AG04450 (cell line): ENCODE measurements around the gene ACTN4. TPM values are rescaled to one million over a fixed set of nuclear protein-coding genes. Genes with fewer than 3 reads are reported as not detected.

Experiments
- CTCF ChIA-PET: fragments of 300-600, 350-600 bp; formaldehyde crosslinking; extraction: SDS; loops from one replicate; lab custom pipeline; 2022; ENCODE audit warnings: antibody characterized with exemption, inconsistent platforms; lab: Charles Lee
- POLR2A ChIA-PET: fragments of 350-600 bp; formaldehyde crosslinking; extraction: SDS; loops from one replicate; lab custom pipeline; 2021; ENCODE audit warnings: antibody characterized with exemption, inconsistent platforms; lab: Yijun Ruan, JAX
- DNase-seq: peaks from one replicate; pipeline ENCODE4 v3.0.0-alpha.2; 2011; ENCODE audit warnings: low read depth, low spot score
- H3K27ac ChIP-seq: one replicate; pipeline ENCODE4 v1.5.1; 2012; ENCODE audit warnings: low read depth, low read length, control low read depth
- H3K27me3 ChIP-seq: one replicate; pipeline ENCODE4 v1.6.0; 2012; ENCODE audit warnings: low read length; ENCODE audit not compliant: control insufficient read depth, insufficient read depth
- H3K4me3 ChIP-seq: 2 replicates; pipeline ENCODE4 v1.5.1; 2011; ENCODE audit warnings: mild to moderate bottlenecking, low read depth, low read length, control low read depth
- H3K9me3 ChIP-seq: 2 replicates; pipeline ENCODE4 v1.5.1; 2012; ENCODE audit warnings: low read length; ENCODE audit not compliant: control insufficient read depth, insufficient read depth
- polyA plus RNA-seq: library from polyadenylated mRNA; depleted of rRNA; stranded (reverse); fragments of >200 nt; gene quantifications from 2 replicates; pipeline ENCODE4 v1.2.3, GENCODE V29; 2011
- TF ChIP-seq, protein P1 (sequence below): IDR thresholded peaks from 2 replicates; pipeline ENCODE4 v1.5.1; 2011; ENCODE audit warnings: low read depth, low read length, control low read depth, inconsistent platforms

ACTN4 gene
- polyA plus RNA-seq, 1 experiment, result 300 TPM

- ChIA-PET POLR2A (interaction anchor here (1.0 to 1.1 kb wide), 3 partner anchors 86 to 116 kb away, joined by 5 read pairs; partner anchors contain the start of gene ACTN4), CTCF (interaction anchor here (0.9 to 1.8 kb wide), 3 partner anchors 36 to 197 kb away, joined by 3 to 13 read pairs (median 7); partner anchors contain the start of genes MRPS12 and SARS2)
- peaks cover under 1% of the 10 kb centered on the region for H3K27me3 ChIP-seq
- no peaks in the 10 kb centered on the region for H3K9me3 ChIP-seq
- H3K27ac ChIP-seq, result peak overlapping the region; percentile 52
- TF ChIP-seq, protein P1, sequence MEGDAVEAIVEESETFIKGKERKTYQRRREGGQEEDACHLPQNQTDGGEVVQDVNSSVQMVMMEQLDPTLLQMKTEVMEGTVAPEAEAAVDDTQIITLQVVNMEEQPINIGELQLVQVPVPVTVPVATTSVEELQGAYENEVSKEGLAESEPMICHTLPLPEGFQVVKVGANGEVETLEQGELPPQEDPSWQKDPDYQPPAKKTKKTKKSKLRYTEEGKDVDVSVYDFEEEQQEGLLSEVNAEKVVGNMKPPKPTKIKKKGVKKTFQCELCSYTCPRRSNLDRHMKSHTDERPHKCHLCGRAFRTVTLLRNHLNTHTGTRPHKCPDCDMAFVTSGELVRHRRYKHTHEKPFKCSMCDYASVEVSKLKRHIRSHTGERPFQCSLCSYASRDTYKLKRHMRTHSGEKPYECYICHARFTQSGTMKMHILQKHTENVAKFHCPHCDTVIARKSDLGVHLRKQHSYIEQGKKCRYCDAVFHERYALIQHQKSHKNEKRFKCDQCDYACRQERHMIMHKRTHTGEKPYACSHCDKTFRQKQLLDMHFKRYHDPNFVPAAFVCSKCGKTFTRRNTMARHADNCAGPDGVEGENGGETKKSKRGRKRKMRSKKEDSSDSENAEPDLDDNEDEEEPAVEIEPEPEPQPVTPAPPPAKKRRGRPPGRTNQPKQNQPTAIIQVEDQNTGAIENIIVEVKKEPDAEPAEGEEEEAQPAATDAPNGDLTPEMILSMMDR, result no peak
- no peak for DNase-seq
- no peak overlapping the region for H3K4me3 ChIP-seq
These were observed 85.7 kb downstream of the ACTN4 start for GRCh38 chr19:38733241-38733492.

GRCh38 chr19:38733493-38734175 lies 86.2 kb downstream of the ACTN4 start:
- no peaks in the 10 kb centered on the region for H3K9me3 ChIP-seq
- no peak for DNase-seq
- peaks cover 3% of the 10 kb centered on the region for H3K27me3 ChIP-seq
- H3K27ac ChIP-seq, result peak overlapping the region; percentile 52
- ChIA-PET CTCF (interaction anchor here (0.9 to 1.8 kb wide), 3 partner anchors 36 to 197 kb away, joined by 3 to 13 read pairs (median 7); partner anchors contain the start of genes MRPS12 and SARS2), POLR2A (interaction anchor here (0.6 to 1.1 kb wide), 4 partner anchors 86 to 116 kb away, joined by 3 to 5 read pairs (median 5); partner anchors contain the start of gene ACTN4)
- H3K4me3 ChIP-seq, result no peak overlapping the region
- TF ChIP-seq, protein P1, result no peak

GRCh38 chr19:38734176-38734425 lies 86.7 kb downstream of the ACTN4 start:
- H3K9me3 ChIP-seq, result no peaks in the 10 kb centered on the region
- TF ChIP-seq, protein P1, result no peak
- DNase-seq, result no peak
- ChIA-PET POLR2A (interaction anchor here (0.6 to 0.8 kb wide), 2 partner anchors 89 to 107 kb away, joined by 3 read pairs; no protein-coding TSS in a partner anchor), CTCF (interaction anchor here (1.8 kb wide), 1 partner anchor 196 kb away, joined by 13 read pairs; the partner anchor contains the start of genes MRPS12 and SARS2)
- H3K27ac ChIP-seq, result no peak overlapping the region
- no peak overlapping the region for H3K4me3 ChIP-seq
- peaks cover 3% of the 10 kb centered on the region for H3K27me3 ChIP-seq

GRCh38 chr19:38734426-38735256 lies 87.2 kb downstream of the ACTN4 start:
- ChIA-PET CTCF (interaction anchor here (0.7 to 0.9 kb wide), 2 partner anchors 34 to 115 kb away, joined by 3 to 5 read pairs; no protein-coding TSS in a partner anchor), POLR2A (interaction anchor here (0.6 to 1.1 kb wide), 3 partner anchors 35 to 106 kb away, joined by 3 to 5 read pairs (median 3); no protein-coding TSS in a partner anchor)
- DNase-seq, result no peak

More at GRCh38 chr19:38734426-38735256, 87.2 kb downstream of the ACTN4 start:
- peaks cover 3% of the 10 kb centered on the region for H3K27me3 ChIP-seq
- TF ChIP-seq, protein P1, result no peak
- H3K4me3 ChIP-seq, result no peak overlapping the region
- no peak overlapping the region for H3K27ac ChIP-seq
- no peaks in the 10 kb centered on the region for H3K9me3 ChIP-seq
